NCI-H748 treated with DMSO at 0.1 percent for 48 hours (cell line): ENCODE measurements around the gene FCAR.
"Not testable (repeated sequence)": the region's sequence is repeated elsewhere in the genome, so short reads cannot be mapped to it uniquely, and the experiment has no call there.

Source experiments
- DNase-seq: peaks from one replicate; lab custom pipeline; 2025; lab: John Stamatoyannopoulos, UW

The FCAR gene

GRCh38 chr19:54894106-54894505 is 20.1 kb downstream of the FCAR start:
- not testable (repeated sequence) for DNase-seq

GRCh38 chr19:54896036-54896435 is 22.0 kb downstream of the FCAR start:
- no peak for DNase-seq

DNA sequence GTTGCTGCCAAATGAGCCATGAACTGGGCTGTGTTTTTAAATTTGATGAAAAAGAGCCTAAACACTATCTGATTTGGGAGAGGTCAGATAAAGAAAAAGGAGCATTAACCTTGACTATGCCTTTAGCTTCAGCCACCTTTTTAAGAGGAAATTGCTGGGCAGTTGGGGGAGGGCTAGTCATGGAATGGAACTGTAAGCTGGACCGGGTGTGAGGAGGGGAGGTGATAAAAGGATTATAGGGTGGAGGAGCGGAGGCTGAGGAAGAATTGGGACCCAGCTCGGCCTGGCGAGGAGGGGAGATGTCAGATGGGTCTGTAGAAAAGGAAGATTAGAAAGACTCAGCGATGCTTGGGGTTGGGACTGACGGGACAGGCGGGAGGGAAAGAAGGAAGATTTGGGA is 24.6 kb downstream of the FCAR start:
- not testable (repeated sequence) for DNase-seq

- DNase-seq: not testable (repeated sequence)
Observed at GRCh38 chr19:54899646-54900045, 25.6 kb downstream of the FCAR start.

DNA sequence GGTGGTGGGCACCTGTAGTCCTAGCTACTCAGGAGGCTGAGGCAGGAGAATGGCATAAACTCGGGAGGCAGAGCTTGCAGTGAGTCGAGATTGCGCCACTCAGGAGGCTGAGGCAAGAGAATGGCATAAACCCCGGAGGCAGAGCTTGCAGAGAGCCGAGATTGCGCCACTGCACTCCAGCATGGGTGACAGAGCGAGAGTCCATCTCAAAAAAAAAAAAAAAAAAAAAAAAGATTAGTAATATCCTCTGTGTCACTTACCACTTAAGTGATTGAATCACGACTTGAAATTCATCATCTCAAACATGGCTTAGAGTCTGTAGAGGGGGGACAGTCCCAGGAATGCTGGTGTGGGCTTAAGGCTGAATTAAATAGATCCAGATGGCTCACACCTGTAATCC is 27.1 kb downstream of the FCAR start:
- not testable (repeated sequence) for DNase-seq

GRCh38 chr19:54902061-54902460 is 28.0 kb downstream of the FCAR start:
- no peak for DNase-seq

GRCh38 chr19:54903303-54903702 is 29.3 kb downstream of the FCAR start:
- DNase-seq: no peak

DNA sequence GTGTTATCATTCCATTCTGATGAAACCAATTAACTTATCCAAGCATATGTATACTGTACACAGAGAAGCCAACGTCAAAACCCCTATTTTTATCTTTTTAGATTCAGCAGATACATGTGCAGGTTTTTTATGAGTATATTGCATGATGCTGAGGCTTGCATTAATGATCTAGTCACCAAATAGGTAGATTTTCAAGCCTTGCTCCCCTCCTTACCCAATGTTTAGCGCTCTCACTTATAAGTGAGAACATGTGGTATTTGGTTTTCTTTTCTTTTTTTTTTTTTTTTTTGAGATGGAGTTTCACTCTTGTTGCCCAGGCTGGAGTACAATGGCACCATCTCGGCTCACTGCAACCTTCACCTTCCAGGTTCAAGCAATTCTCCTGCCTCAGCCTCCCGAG is 30.2 kb downstream of the FCAR start:
- not testable (repeated sequence) for DNase-seq

DNA sequence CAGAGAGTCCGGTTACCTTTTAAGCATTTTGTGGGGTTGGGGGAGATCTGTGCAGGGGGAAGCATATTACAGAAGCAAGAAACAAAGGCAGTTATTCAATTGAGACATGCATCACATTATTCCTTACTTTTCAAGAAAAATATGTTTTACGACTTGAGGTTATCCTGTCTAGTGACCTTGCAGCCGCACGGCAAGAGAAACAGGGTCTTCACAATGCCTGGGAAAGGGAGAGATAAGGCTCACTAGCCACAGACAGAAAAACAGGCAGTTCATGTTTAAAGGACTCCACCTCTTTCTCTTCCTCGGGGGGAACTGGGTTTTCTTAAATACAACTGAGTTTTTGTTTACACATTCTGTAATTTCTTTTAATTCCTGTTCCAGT is 31.4 kb downstream of the FCAR start:
- DNase-seq: no peak

- no peak for DNase-seq
Observed at GRCh38 chr19:54905803-54906511, 31.9 kb downstream of the FCAR start, which contains the start of gene NCR1. Gene NCR1 (plus strand): TSS chr19:54906148. CDS start chr19:54906188, 40 bp downstream.

GRCh38 chr19:54906819-54907218 is 32.8 kb downstream of the FCAR start:
- DNase-seq: no peak

- DNase-seq: not testable (repeated sequence)
Observed at GRCh38 chr19:54907899-54908298, 33.9 kb downstream of the FCAR start.

DNA sequence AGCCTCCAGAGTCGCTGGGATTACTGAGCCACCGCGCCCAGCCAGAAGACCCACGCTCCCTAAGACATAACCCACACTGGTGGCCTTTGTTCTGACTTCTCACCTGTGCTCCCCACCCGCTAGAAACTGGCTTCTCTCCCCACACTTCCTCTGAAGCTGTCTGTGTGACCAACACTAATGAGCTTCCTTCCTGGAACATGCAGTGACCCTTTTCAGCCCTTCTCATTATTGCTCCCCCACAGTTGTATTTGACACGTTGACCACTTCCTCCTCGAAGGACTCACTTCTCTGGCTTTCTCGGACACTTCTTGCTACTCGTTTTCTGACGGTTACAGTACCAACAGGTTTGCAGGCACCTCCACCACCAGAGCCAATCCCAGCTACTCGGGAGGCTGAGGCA is 42.8 kb downstream of the FCAR start:
- no peak for DNase-seq

DNA sequence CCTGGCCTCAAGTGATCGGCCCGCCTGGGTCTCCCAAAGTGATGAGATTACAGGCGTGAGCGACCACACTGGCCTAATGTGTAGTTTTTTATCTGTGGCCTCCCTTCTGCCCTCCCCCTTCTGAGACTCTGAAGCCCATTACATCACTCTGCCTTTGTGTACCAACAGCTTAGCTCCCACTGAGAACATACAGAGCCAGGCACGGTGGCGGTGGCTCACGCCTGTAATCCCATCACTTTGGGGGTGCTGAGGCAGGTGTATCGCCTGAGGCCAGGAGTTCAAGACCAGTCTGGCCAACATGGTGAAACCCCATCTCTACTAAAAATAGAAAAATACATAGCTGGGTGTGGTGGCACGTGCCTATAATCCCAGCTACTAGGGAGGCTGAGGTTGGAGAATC is 44.5 kb downstream of the FCAR start:
- no peak for DNase-seq

- DNase-seq: not testable (repeated sequence)
Observed at GRCh38 chr19:54919646-54920563, 45.9 kb downstream of the FCAR start.

- DNase-seq: no peak
Observed at GRCh38 chr19:54921082-54921481, 47.0 kb downstream of the FCAR start.

GRCh38 chr19:54923276-54923675 is 49.2 kb downstream of the FCAR start:
- DNase-seq: no peak

- DNase-seq: no peak
Observed at GRCh38 chr19:54928299-54928698, 54.3 kb downstream of the FCAR start.

DNA sequence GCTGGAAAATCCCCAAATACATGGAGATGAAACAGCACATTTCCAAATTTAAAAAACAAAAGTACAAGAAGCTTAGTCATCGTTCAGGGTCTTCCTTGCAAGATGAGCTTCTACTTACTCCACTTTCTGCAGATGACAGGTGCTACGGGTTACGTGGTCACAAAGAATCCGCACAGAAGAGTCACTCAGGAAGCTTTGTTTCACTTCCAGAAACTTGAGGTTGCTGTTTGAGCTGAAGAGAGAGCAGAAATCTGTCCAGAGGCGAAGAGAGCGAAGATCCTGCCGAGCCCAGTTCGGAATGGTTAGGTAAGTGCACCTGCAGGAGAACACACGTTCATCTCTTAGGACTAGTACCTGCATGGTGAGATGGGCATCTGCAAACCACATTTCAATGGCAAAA is 63.9 kb downstream of the FCAR start:
- no peak for DNase-seq

- DNase-seq: no peak
Observed at GRCh38 chr19:54938906-54939305, 64.9 kb downstream of the FCAR start.

- DNase-seq: not testable (repeated sequence)
Observed at GRCh38 chr19:54939538-54939937, 65.5 kb downstream of the FCAR start.
